PFSK-1 (cell line): Measurements from ENCODE around the gene HOXB6.

Experiments used
- POLR2AphosphoS5 ChIP-seq: IDR thresholded peaks from 2 replicates; pipeline ENCODE4 v1.6.1; 2012; ENCODE audit warnings: low read depth, mild to moderate bottlenecking, control low read depth, low read length, moderate library complexity
- SIN3A ChIP-seq: IDR thresholded peaks from 2 replicates; pipeline ENCODE4 v1.6.1; 2012; ENCODE audit warnings: mild to moderate bottlenecking, low read length, moderate library complexity, borderline replicate concordance; ENCODE audit not compliant: insufficient read depth
- TAF1 ChIP-seq: IDR thresholded peaks from 2 replicates; pipeline ENCODE4 v1.6.1; 2012; ENCODE audit warnings: low read length, control low read depth, borderline replicate concordance; ENCODE audit not compliant: insufficient read depth

DNA sequence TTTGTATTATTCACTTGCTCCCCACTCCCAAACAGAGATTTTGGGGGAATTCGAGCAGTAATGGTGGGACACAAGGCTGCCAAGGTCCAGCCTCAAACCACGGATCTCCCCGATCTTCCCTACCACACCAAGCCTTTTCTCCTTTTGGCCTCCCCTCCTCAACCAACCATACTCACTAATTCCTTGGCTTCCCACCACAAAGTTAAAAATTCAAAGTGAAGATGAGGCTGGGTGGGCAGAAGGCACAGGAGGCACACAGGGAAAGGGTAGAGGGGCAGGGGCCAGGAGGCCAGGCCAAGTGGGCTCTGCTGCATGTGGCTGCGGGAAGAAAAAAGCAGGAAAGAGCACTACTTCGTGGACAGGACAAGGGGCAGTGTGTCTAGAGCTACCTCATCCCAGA, 41.9 kb downstream of the HOXB6 start:
- TF ChIP-seq POLR2AphosphoS5 (no peak), TAF1 (no peak), SIN3A (no peak)
